Measurements from ENCODE around the gene FGD2.

DNA sequence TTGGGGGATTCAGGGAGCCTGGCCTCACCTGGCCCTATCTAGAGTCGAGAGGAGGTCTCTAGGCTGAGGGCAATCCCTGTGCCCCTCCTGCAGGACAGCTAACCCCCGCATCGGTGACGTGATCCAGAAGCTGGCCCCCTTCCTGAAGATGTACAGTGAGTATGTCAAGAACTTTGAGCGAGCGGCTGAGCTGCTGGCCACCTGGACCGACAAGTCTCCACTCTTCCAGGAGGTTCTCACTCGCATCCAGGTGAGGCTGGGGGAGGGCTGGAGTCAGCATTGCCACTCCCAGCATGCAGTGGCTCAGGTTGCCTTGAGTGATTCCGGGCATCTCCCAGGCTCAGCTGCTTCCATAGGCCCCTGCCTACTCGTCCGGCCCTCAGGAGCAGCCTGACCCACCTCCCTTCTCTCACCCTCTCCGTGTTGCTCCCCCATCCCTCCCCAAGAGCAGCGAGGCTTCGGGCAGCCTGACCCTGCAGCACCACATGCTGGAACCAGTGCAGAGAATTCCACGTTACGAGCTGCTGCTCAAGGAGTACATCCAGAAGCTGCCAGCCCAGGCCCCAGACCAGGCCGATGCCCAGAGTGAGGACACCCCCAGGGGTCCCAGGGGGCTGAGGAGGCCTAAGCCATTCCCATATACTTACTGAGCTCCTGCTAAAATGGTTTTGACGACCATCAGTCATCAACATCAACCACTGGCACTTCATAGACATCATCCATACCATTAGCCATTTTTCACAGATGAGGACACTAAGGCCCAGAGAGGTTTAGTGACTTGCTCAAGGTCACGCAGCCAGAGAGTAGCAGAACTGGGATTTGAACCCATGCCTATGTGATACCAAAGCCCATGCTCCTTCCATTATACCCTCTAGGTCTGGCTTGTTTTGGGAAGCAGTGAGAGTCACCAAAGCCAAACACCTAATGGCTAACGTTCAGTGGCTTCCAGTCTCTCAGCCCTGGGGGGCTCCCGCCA lies 8.3 kb downstream of the FGD2 start:
- no peak for TF ChIP-seq EZH2 (IDR thresholded peaks at IDR 0.05; ENCODE audit: borderline replicate concordance, low read depth, low read length, severe bottlenecking)
- no peak for TF ChIP-seq POLR2A (IDR thresholded peaks at IDR 0.05; ENCODE audit: low read depth, low read length)
- TF ChIP-seq, protein P1, sequence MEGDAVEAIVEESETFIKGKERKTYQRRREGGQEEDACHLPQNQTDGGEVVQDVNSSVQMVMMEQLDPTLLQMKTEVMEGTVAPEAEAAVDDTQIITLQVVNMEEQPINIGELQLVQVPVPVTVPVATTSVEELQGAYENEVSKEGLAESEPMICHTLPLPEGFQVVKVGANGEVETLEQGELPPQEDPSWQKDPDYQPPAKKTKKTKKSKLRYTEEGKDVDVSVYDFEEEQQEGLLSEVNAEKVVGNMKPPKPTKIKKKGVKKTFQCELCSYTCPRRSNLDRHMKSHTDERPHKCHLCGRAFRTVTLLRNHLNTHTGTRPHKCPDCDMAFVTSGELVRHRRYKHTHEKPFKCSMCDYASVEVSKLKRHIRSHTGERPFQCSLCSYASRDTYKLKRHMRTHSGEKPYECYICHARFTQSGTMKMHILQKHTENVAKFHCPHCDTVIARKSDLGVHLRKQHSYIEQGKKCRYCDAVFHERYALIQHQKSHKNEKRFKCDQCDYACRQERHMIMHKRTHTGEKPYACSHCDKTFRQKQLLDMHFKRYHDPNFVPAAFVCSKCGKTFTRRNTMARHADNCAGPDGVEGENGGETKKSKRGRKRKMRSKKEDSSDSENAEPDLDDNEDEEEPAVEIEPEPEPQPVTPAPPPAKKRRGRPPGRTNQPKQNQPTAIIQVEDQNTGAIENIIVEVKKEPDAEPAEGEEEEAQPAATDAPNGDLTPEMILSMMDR (IDR thresholded peaks at IDR 0.05; ENCODE audit: extremely low read depth in 1 of 2, insufficient read depth in 1 of 2, low read depth in 1 of 2, low read length in 2 of 2): no peak
- no peak for TF ChIP-seq POLR2AphosphoS5 (IDR thresholded peaks at IDR 0.05; ENCODE audit: insufficient read depth, low read depth, low read length)
- TF ChIP-seq JUN (IDR thresholded peaks at IDR 0.05; ENCODE audit: borderline replicate concordance, insufficient read depth, insufficient read length, low read depth): no peak
- TF ChIP-seq FOS (IDR thresholded peaks at IDR 0.05; ENCODE audit: borderline replicate concordance, insufficient read depth, low read length): no peak
- TF ChIP-seq GATA2 (IDR thresholded peaks at IDR 0.05; ENCODE audit: insufficient read depth, insufficient read length, low read depth, low read length): no peak

All from endothelial cell of umbilical vein (primary cell).